ENCODE results near the gene SIN3A. TPM values are rescaled to one million over a fixed set of nuclear protein-coding genes. Genes with fewer than 3 reads are reported as not detected.

The SIN3A gene
- total RNA-seq = 34.0 and 35.7 TPM in 2 replicates

DNA sequence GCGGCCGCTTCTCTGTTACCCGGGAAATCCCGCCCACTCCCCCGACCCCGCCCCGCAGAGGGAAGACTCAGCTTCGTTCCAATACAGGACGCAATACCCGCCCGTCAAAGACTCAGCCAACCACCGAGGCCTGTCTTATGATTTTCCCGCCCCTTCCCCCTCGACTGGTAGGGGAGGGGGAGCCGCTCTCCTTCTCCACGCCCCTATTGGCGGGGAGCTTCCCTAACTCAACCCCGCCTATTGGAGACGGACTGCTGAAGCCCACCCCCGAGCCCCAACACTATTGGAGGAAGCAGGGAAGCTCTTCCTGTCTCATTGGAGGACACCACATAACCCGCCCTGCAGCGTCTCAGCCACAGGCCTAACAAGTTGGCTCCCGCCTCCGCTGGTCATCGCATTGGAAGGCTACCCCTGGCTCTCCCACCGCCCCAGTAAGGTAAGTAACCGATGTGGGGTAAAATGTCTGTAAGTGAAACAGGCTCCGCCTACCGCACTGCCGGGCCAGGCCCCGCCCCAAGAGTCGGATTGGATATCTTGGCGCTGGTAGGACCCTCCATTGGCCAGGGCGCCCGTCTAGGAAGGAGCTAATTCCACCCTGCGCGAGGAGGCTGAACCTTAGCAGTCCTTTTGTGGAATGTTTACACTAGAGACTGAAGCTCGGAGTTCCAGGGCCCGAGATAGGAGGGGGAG, at the start of gene SIN3A:
Gene SIN3A, minus strand, starts transcription at position 17 of the 690 bp plus-strand sequence. CDS start 21,315 bp downstream, outside the sequence.

DNA sequence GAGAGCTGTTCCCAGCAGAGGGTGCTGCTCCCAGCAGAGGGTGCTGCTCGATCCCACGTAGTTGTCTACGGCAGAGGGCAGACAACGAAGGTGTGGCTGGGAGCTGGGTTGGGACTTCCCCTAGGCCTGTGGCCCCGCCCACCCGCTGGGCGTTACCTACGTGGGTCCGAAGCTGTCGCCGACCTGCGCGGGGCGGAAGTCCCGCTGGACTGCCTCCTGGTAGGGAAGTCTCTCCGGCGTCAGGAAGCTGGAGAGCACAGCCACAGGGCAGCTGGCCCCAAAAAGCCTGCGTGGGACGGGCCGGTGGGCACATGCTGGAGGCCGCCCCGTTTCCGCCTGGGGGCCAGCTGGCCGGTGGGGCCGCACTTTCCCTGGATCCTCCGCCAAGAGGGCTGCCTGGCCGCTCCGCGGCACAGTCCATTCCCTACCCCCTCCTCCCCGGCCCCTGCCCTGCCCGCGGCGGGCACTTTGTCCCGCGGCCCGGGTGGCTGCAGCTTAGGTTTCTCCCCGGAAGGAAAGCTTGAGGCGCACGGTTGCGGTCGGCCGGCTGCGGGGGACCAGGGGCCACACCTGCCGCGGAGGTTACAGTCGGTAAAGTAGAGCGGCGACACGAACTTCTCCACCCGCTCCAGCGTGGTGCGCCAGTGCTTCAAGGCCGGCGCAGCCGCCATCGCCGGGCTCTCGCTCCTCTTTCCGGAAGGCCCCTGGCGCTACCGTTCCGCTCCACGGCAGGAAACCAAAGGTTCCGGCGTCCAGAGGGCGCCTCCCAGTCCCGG, 83.4 kb downstream of the SIN3A start, which contains the start of gene MAN2C1:
Gene MAN2C1, minus strand, starts transcription at position 695 of the 776 bp plus-strand sequence. Its CDS starts 24 bp downstream, at position 671.

DNA sequence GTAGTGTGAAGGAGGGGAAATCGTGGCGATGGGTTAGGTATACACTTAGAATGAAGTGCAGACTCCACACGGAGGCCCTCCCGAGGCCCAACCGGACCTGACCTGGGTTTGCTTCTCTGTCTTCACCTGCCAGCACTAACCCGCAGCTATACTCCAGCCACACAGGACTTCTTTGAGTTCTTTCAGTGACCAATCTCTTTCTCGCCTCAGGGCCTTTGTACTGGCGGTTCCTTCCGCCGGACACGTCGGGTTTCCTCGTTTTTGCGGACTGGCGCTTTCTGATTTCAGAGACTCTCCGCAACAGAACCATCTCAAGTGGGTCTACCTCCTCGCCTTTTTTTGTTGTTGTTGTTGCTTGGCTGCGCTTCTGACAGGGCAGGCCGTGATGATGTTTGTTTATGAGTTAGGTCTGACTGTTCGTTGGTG, 104.7 kb downstream of the SIN3A start, which contains the start of gene NEIL1:
Gene NEIL1, plus strand, starts transcription at position 244 of the 426 bp plus-strand sequence. CDS start 1,867 bp downstream, outside the sequence.

DNA sequence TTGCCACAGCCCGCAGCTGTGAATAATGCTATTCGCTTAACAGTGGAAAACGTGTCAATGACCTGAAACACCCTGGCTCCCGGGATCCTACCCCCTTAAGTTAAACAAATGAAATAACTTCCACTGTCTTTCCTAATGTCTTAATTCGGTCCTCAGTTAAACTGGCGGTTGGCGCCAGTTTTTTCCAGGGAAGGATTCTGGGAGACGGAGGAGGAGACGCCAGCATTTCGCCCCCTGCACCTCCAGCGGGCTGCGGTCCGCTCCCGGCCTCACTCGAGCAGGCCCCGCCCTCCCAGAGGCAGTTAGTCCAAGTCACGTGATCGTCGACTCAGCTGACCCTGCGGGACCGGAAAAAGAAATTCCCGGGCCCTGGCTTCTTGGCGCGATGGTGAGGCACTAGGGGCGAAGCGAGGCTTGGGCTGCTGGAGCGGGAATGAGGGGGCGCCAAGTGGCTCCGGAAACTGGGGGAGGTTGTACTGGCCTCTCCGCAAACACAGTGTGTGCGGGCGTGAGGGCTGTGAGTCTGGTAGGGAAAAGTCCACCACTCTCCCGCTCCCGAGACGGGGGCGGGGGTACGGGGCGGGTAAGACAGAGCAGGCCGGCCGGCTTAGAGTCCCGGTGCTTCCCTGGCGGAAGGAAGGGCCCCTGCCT, 115.7 kb downstream of the SIN3A start, which contains the start of gene COMMD4:
Gene COMMD4, plus strand, starts transcription at position 359 of the 651 bp plus-strand sequence. Its CDS starts 27 bp downstream, at position 386.

Small RNA genes lying within 50 kb of the gene (small RNA-seq; reads per million reads assigned to genes)
- not detected for gene AC105036.2

Other genes with a start within 250 kb of the SIN3A start
- gene C15orf39, start 249.8 kb downstream of the SIN3A start, total RNA-seq = 16.0 and 18.9 TPM in 2 replicates
- gene GOLGA6C, start 193.4 kb downstream of the SIN3A start, total RNA-seq = not detected in 2 replicates
- not detected in 2 replicates for gene GOLGA6D, start 168.9 kb downstream of the SIN3A start, total RNA-seq
- 67.6 and 68.9 TPM in 2 replicates for gene COMMD4, start 115.6 kb downstream of the SIN3A start, total RNA-seq
- gene NEIL1, start 104.7 kb downstream of the SIN3A start, total RNA-seq = 24.8 and 32.6 TPM in 2 replicates
- 158 and 204 TPM in 2 replicates for gene MAN2C1, start 83.1 kb downstream of the SIN3A start, total RNA-seq
- gene PTPN9, start 127.6 kb upstream of the SIN3A start, total RNA-seq = 24.8 and 27.2 TPM in 2 replicates
- 17.3 and 20.6 TPM in 2 replicates for gene SNUPN, start 174.0 kb upstream of the SIN3A start, total RNA-seq
- gene IMP3, start 188.5 kb upstream of the SIN3A start, total RNA-seq = 64.3 and 94.0 TPM in 2 replicates
- 12.4 and 18.9 TPM in 2 replicates for gene SNX33, start 196.2 kb upstream of the SIN3A start, total RNA-seq